ENCODE measurements around the gene GP5.

- TF ChIP-seq EZH2 (IDR thresholded peaks at IDR 0.05; ENCODE audit: insufficient read depth, poor library complexity, severe bottlenecking) (no peak), EZH2phosphoT487 (IDR thresholded peaks at IDR 0.05; ENCODE audit: insufficient read depth, low read depth) (no peak)
Observed at GRCh38 chr3:194405766-194406165, 6.7 kb upstream of the GP5 start.

Data from GM23248 (cell line).